T47D (cell line): ENCODE results near the gene BBS1.
"Not testable (repeated sequence)": the region's sequence is repeated elsewhere in the genome, so short reads cannot be mapped to it uniquely, and the experiment has no call there.

Source experiments
- DNase-seq, 2 experiments: peaks; one replicate each; pipeline versions ENCODE4 v3.0.0 to v3.0.0-alpha.2; 2011 to 2012; ENCODE audit warnings: low read depth in 1 of 2, low spot score in 1 of 2
- JUND ChIP-seq: IDR thresholded peaks from 2 replicates; pipeline ENCODE4 v1.6.1; 2012; ENCODE audit warnings: low read depth
- in situ Hi-C: cut with HindIII; loops from 2 replicates; pipeline ENCODE4 v1.10.0; 2016; ENCODE audit warnings: low sequenced_read_pairs, low pct_unique_long_range_greater_than_20kb

Gene BBS1

DNA sequence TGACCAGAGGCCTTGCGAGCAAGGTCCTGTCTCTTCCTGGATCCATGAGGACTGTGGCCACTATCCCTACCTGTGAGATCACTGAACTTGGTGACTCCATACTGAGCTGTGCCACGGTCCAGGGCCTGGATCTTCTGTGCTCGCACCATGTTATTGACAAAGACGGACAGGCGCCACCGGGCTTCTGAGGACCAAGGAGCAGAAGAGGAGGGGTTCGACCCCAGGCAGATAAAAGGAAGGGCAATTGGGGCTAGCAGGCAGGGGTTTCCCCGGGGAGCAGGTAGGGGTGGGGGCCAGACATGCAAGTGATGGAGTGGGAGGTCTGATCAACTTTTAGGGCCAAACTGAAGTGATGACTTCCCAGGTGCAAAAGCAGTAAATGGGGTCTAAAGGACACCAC is 55.8 kb downstream of the BBS1 start:
- in situ Hi-C loops, result no loop called here
- DNase-seq, result no peak
- no peak for TF ChIP-seq JUND

DNA sequence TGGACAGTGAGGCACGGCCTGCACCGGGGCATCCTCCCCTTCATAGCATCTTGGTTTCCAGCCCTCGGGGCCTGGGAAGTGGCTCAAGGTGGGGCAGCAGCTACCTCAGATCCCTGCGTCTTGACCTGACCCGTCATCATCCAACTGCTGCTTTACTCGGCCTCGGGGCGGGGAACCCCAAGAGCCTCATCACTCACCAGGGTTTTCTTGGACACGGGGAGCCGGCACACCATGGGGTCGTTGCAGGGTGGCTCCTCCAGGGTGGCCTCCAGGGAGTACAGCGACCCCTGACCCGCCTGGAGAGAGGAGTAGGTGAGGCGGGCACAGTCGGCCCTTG is 57.3 kb downstream of the BBS1 start:
- no peak for DNase-seq
- in situ Hi-C loops, result no loop called here
- no peak for TF ChIP-seq JUND

DNA sequence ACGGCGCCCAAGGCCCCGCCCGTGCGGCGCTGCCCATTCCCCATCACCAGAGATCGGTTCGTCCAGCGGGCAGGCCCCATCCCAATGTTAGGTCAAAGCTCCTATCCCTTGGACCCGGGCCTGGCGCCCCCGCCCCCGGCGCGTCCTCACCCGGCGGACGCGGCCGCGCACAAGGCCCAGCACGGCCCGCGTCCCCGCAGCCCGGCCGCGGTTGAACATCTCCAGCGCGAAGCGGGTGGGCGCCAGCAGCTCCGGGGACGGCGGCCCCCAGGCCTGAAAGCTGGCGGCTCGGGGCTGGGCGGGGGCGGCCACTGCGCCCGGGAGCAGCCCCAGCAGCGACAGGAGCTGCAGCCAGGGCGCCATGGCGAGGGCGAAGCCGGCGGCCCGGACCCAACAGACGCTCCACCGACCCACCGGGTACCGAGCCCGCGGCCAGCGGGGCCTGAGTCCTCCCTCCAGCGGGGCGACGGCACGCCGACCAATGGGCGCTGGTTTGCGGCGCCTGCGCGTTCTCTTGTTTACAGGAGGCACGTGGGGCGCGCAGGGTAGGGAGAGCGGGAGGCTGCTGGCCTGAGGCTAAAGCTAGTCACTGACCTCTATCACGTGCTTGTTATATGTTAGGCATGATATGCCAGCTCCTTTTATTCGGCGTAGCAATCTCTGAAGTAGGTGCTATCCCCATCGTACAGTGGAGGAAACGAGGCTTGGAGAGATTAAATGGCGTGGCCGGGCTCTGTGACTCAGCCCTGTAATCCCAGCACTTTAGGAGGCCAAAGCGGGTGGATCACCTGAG is 57.9 kb downstream of the BBS1 start, which contains the start of gene CTSF:
Gene CTSF, minus strand, starts transcription at position 483 of the 793 bp plus-strand sequence. Its CDS starts 120 bp downstream, at position 363.
- no peak for TF ChIP-seq JUND
- peak; percentile 92 to 100 for DNase-seq
- in situ Hi-C loops, result no loop called here

DNA sequence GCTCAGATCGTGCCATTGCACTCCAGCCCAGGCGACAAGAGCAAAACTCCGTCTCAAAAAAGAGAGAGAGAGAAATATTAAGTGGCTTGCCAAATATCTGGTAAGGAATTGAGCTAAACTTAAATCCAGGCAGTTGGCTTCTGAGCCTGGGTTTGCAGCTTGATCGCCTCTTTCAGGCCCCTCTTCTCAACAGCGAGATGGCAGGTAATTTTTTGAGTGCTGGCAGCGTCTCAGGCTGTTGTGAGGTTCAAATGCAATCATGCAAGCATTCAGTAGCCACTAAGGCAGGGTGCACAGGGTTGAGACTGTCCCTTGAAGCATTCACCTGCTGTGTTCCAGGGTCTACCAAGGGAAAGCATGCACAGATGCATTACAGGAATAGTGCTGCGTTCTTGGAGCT is 58.6 kb downstream of the BBS1 start:
- no peak for DNase-seq
- in situ Hi-C loops, result no loop called here
- no peak for TF ChIP-seq JUND

DNA sequence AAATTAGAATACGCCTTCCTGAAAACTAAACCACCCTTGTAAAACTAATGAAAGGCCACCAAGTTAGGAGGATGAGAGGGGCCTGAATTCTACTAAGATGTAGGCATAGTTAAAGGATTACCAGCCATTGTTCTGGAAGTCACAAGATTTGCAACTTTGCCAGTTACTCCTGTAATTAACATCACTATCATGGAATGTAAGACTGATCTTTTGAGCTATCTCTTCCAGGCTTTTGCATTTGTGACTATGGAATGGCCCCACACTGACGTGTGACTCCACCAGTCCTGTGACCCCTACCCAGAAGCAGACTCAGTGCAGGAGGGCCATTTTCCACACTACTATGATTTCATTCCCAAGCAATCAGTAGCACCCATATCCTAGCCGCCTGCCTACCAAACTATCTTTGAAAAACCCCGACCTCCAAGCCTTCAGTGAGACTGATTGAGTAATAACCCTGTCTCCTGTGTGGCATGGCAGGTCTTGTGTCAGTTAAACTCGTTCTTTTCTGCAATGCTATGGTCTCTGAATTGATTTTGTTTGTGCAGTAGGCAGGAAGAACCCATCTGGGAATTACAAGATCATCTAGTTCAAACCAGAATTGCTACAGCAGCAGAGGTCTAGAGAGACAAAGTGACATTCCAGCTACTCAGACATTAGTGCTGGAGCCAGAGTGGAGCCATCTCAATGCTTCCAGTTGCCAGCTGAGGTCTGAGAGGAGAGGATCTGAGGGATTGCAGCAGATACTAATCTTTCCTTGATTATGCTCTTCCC is 59.8 kb downstream of the BBS1 start:
- in situ Hi-C loops, result no loop called here
- DNase-seq, result no peak
- no peak for TF ChIP-seq JUND

DNA sequence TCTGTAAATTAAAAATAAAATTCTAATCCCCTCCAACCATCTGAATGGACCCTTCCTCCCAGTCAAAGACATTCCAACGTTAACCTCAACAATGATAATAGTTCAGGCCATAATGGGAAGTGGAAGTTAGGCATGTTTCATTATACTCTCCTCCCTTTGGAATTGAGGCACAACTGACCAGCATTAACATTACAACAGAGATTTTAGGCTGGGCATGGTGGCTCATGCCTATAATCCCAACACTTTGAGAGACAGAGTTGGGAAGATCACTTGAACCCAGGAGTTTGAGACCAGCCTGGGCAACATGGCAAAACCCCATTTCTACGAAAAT is 60.4 kb downstream of the BBS1 start:
- TF ChIP-seq JUND, result no peak
- in situ Hi-C loops, result no loop called here

DNA sequence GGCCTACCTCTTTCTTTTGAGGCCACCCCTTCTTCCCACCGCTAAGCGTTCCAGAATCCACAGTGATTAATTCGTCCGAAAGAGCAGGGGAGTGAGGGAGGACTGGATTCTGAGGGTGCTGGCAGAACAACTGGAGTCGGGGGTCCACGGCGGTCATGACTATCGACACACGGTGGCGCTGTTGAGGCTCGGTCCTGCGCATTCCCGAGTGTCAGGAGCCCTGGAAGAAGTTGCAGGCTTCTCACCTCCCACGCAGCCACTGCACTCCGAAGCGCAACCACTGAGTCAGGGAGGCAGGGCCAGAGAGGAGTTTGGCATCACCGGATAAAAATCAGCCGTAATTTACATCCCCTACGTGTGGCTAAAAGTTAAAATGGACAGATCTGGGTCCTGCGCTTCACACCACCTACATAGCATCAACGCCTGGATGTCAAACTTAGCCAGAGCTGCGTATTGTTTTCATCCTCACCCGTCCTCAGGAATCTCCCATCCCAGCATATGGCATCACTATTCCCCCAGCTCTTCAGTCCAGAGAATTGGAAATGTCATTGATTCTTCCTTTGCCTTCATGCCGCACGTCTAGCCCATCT is 68.7 kb downstream of the BBS1 start:
- no peak for TF ChIP-seq JUND
- peak; percentile 76 to 89 for DNase-seq
- in situ Hi-C loops, result no loop called here

More for the DNA sequence above, 60.4 kb downstream of the BBS1 start:
- DNase-seq, result no peak

DNA sequence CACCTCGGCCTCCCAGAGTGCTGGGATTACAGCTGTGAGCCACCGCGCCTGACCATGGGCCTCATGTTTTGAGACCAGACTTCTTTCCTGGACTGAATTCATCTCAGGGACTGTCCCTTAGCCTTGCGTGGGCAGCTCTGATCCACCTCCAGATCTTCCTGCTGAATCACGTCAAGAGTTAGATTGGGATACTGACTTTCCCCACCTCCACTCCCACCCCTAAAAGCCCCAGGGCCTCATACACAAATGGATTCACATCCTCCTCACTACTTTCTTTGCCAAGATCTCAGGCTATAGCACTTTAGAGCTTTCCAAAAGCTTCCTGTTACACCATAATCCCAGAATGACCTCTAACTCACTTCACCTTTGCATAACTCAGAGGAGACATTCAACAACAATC is 70.4 kb downstream of the BBS1 start:
- TF ChIP-seq JUND, result no peak
- no peak for DNase-seq
- in situ Hi-C loops, result no loop called here

DNA sequence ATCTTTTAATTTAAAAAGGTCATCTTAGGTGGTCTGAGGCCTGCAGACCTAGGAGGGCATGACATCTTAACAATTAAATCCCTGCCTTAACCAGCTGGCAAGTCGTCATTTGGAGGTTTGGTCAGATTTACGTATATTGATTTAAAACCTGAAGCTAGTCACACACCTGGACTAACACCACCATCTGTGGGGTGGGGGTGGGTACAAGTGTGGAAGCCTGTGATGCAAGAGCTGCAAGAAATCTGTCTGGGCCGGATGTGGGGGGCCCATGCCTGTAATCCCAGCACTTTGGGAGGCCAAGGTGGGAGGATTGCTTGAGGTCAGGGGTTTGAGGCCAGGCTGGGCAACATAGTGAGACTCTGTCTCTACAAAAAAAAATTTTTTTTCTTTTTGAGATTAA is 70.8 kb downstream of the BBS1 start:
- in situ Hi-C loops, result no loop called here
- no peak for DNase-seq
- TF ChIP-seq JUND, result no peak

DNA sequence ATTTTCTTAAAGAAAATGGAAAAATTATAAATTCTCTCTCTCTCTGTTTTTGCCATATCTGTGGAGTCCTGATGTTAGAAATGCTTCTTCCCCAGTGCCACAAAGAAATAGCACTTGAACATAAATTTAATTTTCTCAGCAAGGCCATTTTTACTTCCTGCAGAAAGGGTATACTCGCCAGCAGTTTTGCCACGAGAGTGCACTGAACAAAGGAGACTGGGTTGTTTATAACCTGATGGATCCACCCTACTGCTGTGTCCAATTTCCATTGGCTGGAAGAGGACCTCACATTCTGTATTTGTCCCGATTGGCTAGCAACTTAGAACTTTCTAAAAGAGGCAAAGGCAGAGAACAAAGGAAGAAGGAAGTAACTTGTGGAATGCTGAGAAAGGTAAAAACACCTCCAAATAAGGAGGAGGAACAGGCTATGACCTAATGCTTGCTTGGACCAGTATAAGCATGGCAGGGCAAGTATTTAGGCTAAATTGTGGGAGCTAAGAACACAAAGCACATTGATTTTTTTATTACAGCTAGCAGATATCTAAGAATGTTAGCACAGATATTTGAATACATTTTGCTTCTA is 72.2 kb downstream of the BBS1 start:
- DNase-seq, in situ Hi-C loops: not testable (repeated sequence)
